Measurements from ENCODE around the gene CORO2A. TPM values are rescaled to one million over a fixed set of nuclear protein-coding genes. Genes with fewer than 3 reads are reported as not detected.

Gene CORO2A
- total and polyA plus RNA-seq, 2 donors (not counting 3 experiments of a cell fraction or from before 2014, with no cell fraction given) = 0.35 to 0.53 TPM

DNA sequence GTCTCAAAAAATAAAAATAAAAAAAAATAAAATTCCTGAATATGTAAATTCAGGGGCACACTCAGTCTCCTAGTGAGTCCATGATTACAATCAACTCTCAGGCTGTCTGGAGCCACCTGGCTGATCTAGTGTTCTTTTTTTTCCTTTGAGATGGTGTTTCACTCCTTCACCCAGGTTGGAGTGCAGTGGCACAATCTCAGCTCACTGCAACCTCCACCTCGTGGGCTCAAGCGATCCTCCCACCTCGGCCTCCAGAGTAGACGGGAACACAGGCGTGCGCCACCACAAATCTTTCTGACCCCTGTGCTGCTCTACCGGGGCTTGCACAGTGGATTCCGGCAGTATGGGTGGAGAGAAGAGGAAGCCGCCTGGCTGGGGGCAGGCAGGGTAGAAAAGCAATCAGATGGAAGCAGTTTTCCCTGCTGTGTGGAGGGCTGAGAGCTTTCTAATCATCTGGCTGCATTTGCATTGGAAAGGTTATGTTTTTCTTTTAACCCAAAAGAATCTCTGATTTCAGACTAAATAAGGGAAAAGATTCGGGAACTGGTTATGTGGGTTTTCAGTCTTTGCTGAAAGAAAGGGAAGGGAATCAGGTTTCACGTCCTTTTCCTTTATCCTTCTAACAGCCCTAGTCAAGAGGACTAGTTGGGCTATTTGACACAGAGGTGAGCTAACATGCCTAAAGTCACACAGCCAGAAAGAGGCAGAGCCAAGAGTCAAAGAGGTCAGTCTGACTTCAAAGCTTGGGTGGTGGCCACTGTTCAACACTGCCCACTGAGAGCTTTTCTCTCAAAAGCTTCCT, 26.3 kb upstream of the CORO2A start:
- Histone ChIP-seq H3K4me1 (ENCODE audit: control insufficient read depth, extremely low read depth, insufficient read depth, low read length) (peaks cover 15% of the 10 kb centered on the region), H3K9me3 (replicated peaks; ENCODE audit: control insufficient read depth, insufficient read depth, low read length) (no peaks in the 10 kb centered on the region), H3K27me3 (ENCODE audit: control insufficient read depth in 2 of 2, insufficient read depth in 2 of 2, low read length in 2 of 2) (no peaks in the 10 kb centered on the region), H3K79me2 (ENCODE audit: control insufficient read depth, insufficient read depth, low read length) (no peaks in the 10 kb centered on the region), H3K9me1 (replicated peaks; ENCODE audit: control insufficient read depth, extremely low read depth, insufficient read depth, low read length) (no peaks in the 10 kb centered on the region), H3K27ac (ENCODE audit: insufficient read depth, low read depth, low read length) (no peak overlapping the region), H3K36me3 (ENCODE audit: control insufficient read depth in 2 of 2, extremely low read depth in 1 of 2, insufficient read depth in 2 of 2, low read length in 2 of 2) (no peaks in the 10 kb centered on the region), H3K4me2 (ENCODE audit: insufficient read depth, low read length) (no peak overlapping the region), H3K9ac (replicated peaks; ENCODE audit: extremely low read depth, insufficient read depth, low read length) (no peak overlapping the region), H4K20me1 (replicated peaks; ENCODE audit: control insufficient read depth, extremely low read depth, insufficient read depth, low read length) (no peaks in the 10 kb centered on the region), H3K4me3 (replicated peaks in 1 of 3; ENCODE audit: insufficient read depth in 1 of 3, low read depth in 1 of 3, low read length in 3 of 3) (no peak overlapping the region), H2AFZ (ENCODE audit: low read depth, low read length) (no peak overlapping the region)
- ChIA-PET CTCF (interaction anchor here (1.2 kb wide), 1 partner anchor 9 kb away, joined by 3 read pairs; no protein-coding TSS in a partner anchor), POLR2A (interaction anchor here (0.6 kb wide), 1 partner anchor 9 kb away, joined by 5 read pairs; no protein-coding TSS in a partner anchor)
- dilution Hi-C loops (cut with MboI; ENCODE audit: extremely low pct_ligation_motif_present, low sequenced_read_pairs) = no loop called here
- TF ChIP-seq EZH2 (IDR thresholded peaks at IDR 0.05; ENCODE audit: borderline replicate concordance, low read depth, low read length, severe bottlenecking) (no peak), MYC (IDR thresholded peaks at IDR 0.05; ENCODE audit: low read depth, low read length) (no peak), GATA2 (IDR thresholded peaks at IDR 0.05; ENCODE audit: insufficient read depth, insufficient read length, low read depth, low read length) (no peak), POLR2A (IDR thresholded peaks at IDR 0.05; ENCODE audit: low read depth, low read length) (no peak), JUN (IDR thresholded peaks at IDR 0.05; ENCODE audit: borderline replicate concordance, insufficient read depth, insufficient read length, low read depth) (no peak), FOS (IDR thresholded peaks at IDR 0.05; ENCODE audit: borderline replicate concordance, insufficient read depth, low read length) (no peak), POLR2AphosphoS5 (IDR thresholded peaks at IDR 0.05; ENCODE audit: insufficient read depth, low read depth, low read length) (no peak)
- TF ChIP-seq, protein P1, sequence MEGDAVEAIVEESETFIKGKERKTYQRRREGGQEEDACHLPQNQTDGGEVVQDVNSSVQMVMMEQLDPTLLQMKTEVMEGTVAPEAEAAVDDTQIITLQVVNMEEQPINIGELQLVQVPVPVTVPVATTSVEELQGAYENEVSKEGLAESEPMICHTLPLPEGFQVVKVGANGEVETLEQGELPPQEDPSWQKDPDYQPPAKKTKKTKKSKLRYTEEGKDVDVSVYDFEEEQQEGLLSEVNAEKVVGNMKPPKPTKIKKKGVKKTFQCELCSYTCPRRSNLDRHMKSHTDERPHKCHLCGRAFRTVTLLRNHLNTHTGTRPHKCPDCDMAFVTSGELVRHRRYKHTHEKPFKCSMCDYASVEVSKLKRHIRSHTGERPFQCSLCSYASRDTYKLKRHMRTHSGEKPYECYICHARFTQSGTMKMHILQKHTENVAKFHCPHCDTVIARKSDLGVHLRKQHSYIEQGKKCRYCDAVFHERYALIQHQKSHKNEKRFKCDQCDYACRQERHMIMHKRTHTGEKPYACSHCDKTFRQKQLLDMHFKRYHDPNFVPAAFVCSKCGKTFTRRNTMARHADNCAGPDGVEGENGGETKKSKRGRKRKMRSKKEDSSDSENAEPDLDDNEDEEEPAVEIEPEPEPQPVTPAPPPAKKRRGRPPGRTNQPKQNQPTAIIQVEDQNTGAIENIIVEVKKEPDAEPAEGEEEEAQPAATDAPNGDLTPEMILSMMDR (IDR thresholded peaks at IDR 0.05; ENCODE audit: extremely low read depth in 1 of 2, insufficient read depth in 1 of 2, low read depth in 1 of 2, low read length in 2 of 2) = no peak
- TF ChIP-seq, protein P2, sequence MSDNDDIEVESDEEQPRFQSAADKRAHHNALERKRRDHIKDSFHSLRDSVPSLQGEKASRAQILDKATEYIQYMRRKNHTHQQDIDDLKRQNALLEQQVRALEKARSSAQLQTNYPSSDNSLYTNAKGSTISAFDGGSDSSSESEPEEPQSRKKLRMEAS (IDR thresholded peaks at IDR 0.05; ENCODE audit: insufficient read depth, insufficient read length) = no peak
- BruUV-seq (replicated peaks) = no TSS peak
- intact Hi-C loops (cut with micrococcal nuclease) = no loop called here
- DNase-seq (ENCODE audit: low read depth, low spot score) (no peak), FAIRE-seq (no peak)
